NCI-H524 (cell line): Measurements from ENCODE around the gene OSBPL7.

Source experiments
- DNase-seq, 2 experiments: peaks; one replicate each; lab custom pipeline; 2025; lab: John Stamatoyannopoulos, UW

Gene OSBPL7

GRCh38 chr17:47763913-47764582, 57.5 kb downstream of the OSBPL7 start:
- DNase-seq, result no peak

GRCh38 chr17:47762728-47763127, 58.9 kb downstream of the OSBPL7 start:
- no peak for DNase-seq

GRCh38 chr17:47760409-47761140, 61.0 kb downstream of the OSBPL7 start:
- no peak for DNase-seq

GRCh38 chr17:47757386-47757785, 64.2 kb downstream of the OSBPL7 start:
- no peak for DNase-seq
